ENCODE measurements around the gene PNRC1.

- TF ChIP-seq CTCF (IDR thresholded peaks at IDR 0.05) (no peak), POLR2A (IDR thresholded peaks at IDR 0.05) (no peak), POLR2AphosphoS5 (IDR thresholded peaks at IDR 0.05) (peak in 1 of 3 donors; percentile 11)
Measured at GRCh38 chr6:89082486-89082891, 1.9 kb downstream of the PNRC1 start.

Measured in breast epithelium (tissue), 3 donors.